Tibial artery (tissue), 4 donors: ENCODE results near the gene SCFD2.

Source experiments
- DNase-seq, 2 donors: peaks; one replicate each; pipeline ENCODE4 v3.0.0-alpha.2; 2019
- H3K27ac ChIP-seq, 2 donors: fragments of 200-600 bp; sonication (generic) in 1 of 2; 1 replicate in 1 of 2; 2 replicates in 1 of 2; pipeline ENCODE4 v1.5.1; 2018 to 2019; ENCODE audit warnings: mild to moderate bottlenecking in 1 of 2
- H3K27me3 ChIP-seq, 2 donors: fragments of 200-600 bp; sonication (generic) in 1 of 2; one replicate each; pipeline versions ENCODE4 v1.5.1 to v1.6.0; 2016 to 2019
- H3K36me3 ChIP-seq, 3 donors: fragments of 200-600 bp; sonication (generic) in 2 of 3; one replicate each; pipeline ENCODE4 v1.5.1; 2016 to 2019; ENCODE audit warnings: mild to moderate bottlenecking in 2 of 3
- H3K4me1 ChIP-seq, 4 donors: fragments of 200-600 bp; sonication (generic) in 2 of 4; 1 replicate in 3 of 4; 2 replicates in 1 of 4; pipeline ENCODE4 v1.5.1; 2016 to 2019
- H3K4me3 ChIP-seq, 2 donors: fragments of 200-600 bp; sonication (generic) in 1 of 2; 1 replicate in 1 of 2; 2 replicates in 1 of 2; pipeline ENCODE4 v1.5.1; 2018 to 2019; ENCODE audit warnings: mild to moderate bottlenecking in 2 of 2
- H3K9me3 ChIP-seq, 3 donors: fragments of 200-600 bp; sonication (generic) in 1 of 3; one replicate each; pipeline ENCODE4 v1.5.1; 2016 to 2019
- CTCF ChIP-seq, 2 experiments: fragments of 200-600 bp in 1 of 2; fragments of 450-650 bp in 1 of 2; IDR thresholded peaks; one replicate each; pipeline ENCODE4 v1.5.1; 2017 to 2019; ENCODE audit warnings: antibody characterized with exemption in 2 of 2, mild to moderate bottlenecking in 1 of 2, moderate library complexity in 1 of 2
- intact Hi-C: fragments of 100-400 bp; cut with DNase I; formaldehyde crosslinking; loops from one replicate; pipeline ENCODE4 v1.15.0; 2023; ENCODE audit warnings: low total_unique reads

SCFD2 gene

DNA sequence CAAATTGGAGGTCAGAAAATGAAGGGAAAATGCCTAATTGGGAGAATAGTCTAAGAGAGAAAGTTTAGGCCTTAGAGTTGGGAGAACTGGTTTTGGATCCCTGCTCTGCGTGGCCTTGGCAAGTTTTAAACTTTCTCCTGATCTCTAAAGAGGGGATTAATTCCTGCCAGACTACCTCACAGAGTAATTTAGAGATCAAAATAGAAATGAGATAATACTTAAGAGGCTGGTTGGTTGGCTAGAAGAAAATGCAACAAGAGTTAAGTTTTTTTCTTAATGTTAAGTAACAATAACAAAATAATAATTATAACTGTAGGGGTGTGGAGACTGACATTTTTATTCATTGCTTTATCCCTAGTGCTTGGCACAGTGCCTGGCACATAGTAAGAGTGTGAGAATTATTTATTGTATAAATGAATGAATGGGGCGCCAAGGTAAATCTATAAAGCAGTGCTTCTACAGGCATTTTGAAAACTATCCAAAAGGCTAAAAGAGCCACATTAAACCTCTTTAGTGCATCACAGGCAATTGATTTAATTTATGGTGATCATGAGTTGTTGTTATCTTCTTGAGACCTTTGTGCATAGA is 343.3 kb downstream of the SCFD2 start:
- Histone ChIP-seq H3K4me3 (no peak overlapping the region), H3K36me3 (no peaks in the 10 kb centered on the region), H3K9me3 (no peaks in the 10 kb centered on the region), H3K4me1 (peaks cover 0 to 50% (median 31%) of the 10 kb centered on the region in 4 donors), H3K27me3 (no peaks in the 10 kb centered on the region), H3K27ac (peak overlapping the region; percentile 58 to 66)
- intact Hi-C loops = no loop called here
- no peak for TF ChIP-seq CTCF (IDR thresholded peaks at IDR 0.05)
- DNase-seq = no peak

GRCh38 chr4:53021754-53022512 is 343.9 kb downstream of the SCFD2 start:
- Histone ChIP-seq H3K27me3 (no peaks in the 10 kb centered on the region), H3K4me3 (no peak overlapping the region), H3K4me1 (peaks cover 0 to 50% (median 31%) of the 10 kb centered on the region in 4 donors), H3K27ac (peak overlapping the region; percentile 58 to 66), H3K36me3 (no peaks in the 10 kb centered on the region), H3K9me3 (no peaks in the 10 kb centered on the region)
- intact Hi-C loops = no loop called here
- no peak for TF ChIP-seq CTCF (IDR thresholded peaks at IDR 0.05)
- DNase-seq = no peak

- no peak for DNase-seq
- H3K9me3 ChIP-seq = no peaks in the 10 kb centered on the region
- no peak for TF ChIP-seq CTCF (IDR thresholded peaks at IDR 0.05)
- H3K4me1 ChIP-seq = peaks cover 0 to 55% (median 31%) of the 10 kb centered on the region in 4 donors
- H3K36me3 ChIP-seq = no peaks in the 10 kb centered on the region
- intact Hi-C loops = loop anchor here (10.0 kb wide), 1 partner anchor 1215 kb away; no protein-coding TSS in a partner anchor
- H3K4me3 ChIP-seq = no peak overlapping the region
- peak overlapping the region in 1 of 2 donors; percentile 0 for H3K27ac ChIP-seq
- H3K27me3 ChIP-seq = no peaks in the 10 kb centered on the region
Measured at GRCh38 chr4:53019485-53020382, 346.1 kb downstream of the SCFD2 start.

- no peak for TF ChIP-seq CTCF (IDR thresholded peaks at IDR 0.05)
- H3K9me3 ChIP-seq = no peaks in the 10 kb centered on the region
- intact Hi-C loops = loop anchor here (10.0 kb wide), 1 partner anchor 1216 kb away; no protein-coding TSS in a partner anchor
- no peaks in the 10 kb centered on the region for H3K27me3 ChIP-seq
- DNase-seq = no peak
- H3K4me3 ChIP-seq = no peak overlapping the region
- H3K36me3 ChIP-seq = no peaks in the 10 kb centered on the region
- H3K4me1 ChIP-seq = peaks cover 0 to 45% (median 30%) of the 10 kb centered on the region in 4 donors
- H3K27ac ChIP-seq = no peak overlapping the region
Measured at GRCh38 chr4:53018471-53018870, 347.4 kb downstream of the SCFD2 start.

GRCh38 chr4:53016099-53016820 is 349.6 kb downstream of the SCFD2 start:
- intact Hi-C loops = loop anchor here (10.0 kb wide), 1 partner anchor 1219 kb away; no protein-coding TSS in a partner anchor
- Histone ChIP-seq H3K27ac (no peak overlapping the region), H3K4me3 (no peak overlapping the region), H3K9me3 (no peaks in the 10 kb centered on the region), H3K27me3 (no peaks in the 10 kb centered on the region), H3K36me3 (no peaks in the 10 kb centered on the region), H3K4me1 (peaks cover 0 to 35% (median 12%) of the 10 kb centered on the region in 4 donors)
- DNase-seq = no peak
- TF ChIP-seq CTCF (IDR thresholded peaks at IDR 0.05) = no peak
